Measurements from ENCODE around the gene OTUB2. TPM values are rescaled to one million over a fixed set of nuclear protein-coding genes. Genes with fewer than 3 reads are reported as not detected.

The OTUB2 gene
- total RNA-seq, 1 donor from 2014 or later: 6.8 TPM

DNA sequence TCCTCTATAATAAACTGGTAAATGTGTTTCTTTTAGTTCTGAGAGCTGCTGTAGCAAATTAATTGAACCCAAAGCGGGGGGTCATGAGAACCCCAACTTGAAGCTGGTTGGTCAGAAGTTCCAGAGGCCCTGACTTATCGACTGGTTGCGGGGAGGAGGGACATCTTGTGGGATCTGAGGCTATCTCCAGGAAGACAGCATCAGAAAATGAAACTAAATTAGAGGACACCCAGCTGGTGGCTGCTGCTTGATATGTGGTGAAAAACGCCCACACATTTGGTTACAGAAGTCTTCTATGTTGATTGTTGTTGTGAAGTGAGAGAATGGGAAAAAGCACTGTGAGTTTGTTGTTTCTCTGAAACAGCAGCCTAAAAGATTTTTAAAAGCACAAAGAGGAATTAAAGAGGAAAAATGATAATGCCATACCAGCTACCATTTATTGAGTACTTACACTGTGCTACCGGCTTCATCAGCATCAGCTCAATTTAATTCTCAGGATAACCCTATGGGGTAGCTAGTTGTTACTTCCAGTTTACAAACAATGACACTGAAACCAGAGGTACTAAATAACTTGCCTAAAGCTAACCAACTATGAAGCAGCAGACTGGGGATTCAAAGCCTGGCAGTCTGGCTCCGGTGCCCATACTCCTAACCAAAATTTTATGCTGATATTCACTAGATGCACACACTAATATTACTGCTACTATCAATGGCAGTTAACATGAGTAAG lies 30.6 kb downstream of the OTUB2 start:
- no peak for DNase-seq (ENCODE audit: low spot score)
- Histone ChIP-seq H3K27me3 (no peaks in the 10 kb centered on the region), H3F3A (ENCODE audit: low read depth) (no peaks in the 10 kb centered on the region), H3K9me3 (ENCODE audit: low read depth) (no peaks in the 10 kb centered on the region), H3K9ac (no peak overlapping the region), H3K4me3 (no peak overlapping the region), H4K20me1 (ENCODE audit: low read depth) (peaks cover 4% of the 10 kb centered on the region), H3K79me2 (ENCODE audit: low read depth) (no peaks in the 10 kb centered on the region), H3K36me3 (no peaks in the 10 kb centered on the region), H2AFZ (replicated peaks) (no peak overlapping the region), H3K4me2 (no peak overlapping the region), H3K4me1 (no peaks in the 10 kb centered on the region), H3K27ac (no peak overlapping the region)
- TF ChIP-seq EZH2 (IDR thresholded peaks at IDR 0.05) (no peak), EZH2phosphoT487 (IDR thresholded peaks at IDR 0.05) (no peak)
- TF ChIP-seq, protein P1, sequence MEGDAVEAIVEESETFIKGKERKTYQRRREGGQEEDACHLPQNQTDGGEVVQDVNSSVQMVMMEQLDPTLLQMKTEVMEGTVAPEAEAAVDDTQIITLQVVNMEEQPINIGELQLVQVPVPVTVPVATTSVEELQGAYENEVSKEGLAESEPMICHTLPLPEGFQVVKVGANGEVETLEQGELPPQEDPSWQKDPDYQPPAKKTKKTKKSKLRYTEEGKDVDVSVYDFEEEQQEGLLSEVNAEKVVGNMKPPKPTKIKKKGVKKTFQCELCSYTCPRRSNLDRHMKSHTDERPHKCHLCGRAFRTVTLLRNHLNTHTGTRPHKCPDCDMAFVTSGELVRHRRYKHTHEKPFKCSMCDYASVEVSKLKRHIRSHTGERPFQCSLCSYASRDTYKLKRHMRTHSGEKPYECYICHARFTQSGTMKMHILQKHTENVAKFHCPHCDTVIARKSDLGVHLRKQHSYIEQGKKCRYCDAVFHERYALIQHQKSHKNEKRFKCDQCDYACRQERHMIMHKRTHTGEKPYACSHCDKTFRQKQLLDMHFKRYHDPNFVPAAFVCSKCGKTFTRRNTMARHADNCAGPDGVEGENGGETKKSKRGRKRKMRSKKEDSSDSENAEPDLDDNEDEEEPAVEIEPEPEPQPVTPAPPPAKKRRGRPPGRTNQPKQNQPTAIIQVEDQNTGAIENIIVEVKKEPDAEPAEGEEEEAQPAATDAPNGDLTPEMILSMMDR (IDR thresholded peaks at IDR 0.05): no peak
- Mint-ChIP-seq H3K27me3 (ENCODE audit: insufficient read depth, low read depth) (no peaks in the 10 kb centered on the region), H3K9me3 (no peaks in the 10 kb centered on the region), H3K27ac (no peak overlapping the region), H3K4me1 (peaks cover 5% of the 10 kb centered on the region), H3K4me3 (no peak overlapping the region), H3K36me3 (peaks cover 58% of the 10 kb centered on the region)

DNA sequence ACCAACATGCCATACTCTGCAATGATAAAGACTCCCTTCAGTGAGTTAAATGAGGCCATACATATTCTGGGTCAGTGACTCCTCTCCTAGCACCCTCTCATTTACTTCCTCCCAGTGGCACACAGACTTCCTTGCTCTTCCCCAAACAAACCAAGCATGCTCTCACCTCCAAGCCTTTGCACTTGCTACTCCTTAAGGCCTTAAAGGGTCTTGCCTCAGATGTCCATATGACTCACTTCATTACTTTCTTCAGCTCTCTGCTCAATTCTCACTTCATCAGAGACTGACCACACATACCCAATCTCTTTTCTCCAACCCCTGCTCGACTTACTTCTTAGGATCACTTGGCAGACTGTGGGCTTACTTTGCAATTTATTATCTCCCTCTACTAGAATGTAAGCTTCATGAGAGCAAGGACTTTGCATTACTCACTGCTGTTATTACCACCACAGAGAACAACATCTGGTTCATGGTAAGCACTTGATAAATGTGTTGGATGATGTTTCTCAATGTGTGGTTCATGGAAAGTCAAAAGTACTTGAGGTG lies 32.1 kb downstream of the OTUB2 start:
- Histone ChIP-seq H4K20me1 (ENCODE audit: low read depth) (peaks cover 10% of the 10 kb centered on the region), H3K27me3 (no peaks in the 10 kb centered on the region), H3K9me3 (ENCODE audit: low read depth) (no peaks in the 10 kb centered on the region), H3K79me2 (ENCODE audit: low read depth) (peaks cover 7% of the 10 kb centered on the region), H2AFZ (replicated peaks) (no peak overlapping the region), H3K27ac (no peak overlapping the region), H3K36me3 (no peaks in the 10 kb centered on the region), H3K4me3 (no peak overlapping the region), H3K9ac (no peak overlapping the region), H3K4me2 (no peak overlapping the region), H3F3A (ENCODE audit: low read depth) (no peaks in the 10 kb centered on the region), H3K4me1 (no peaks in the 10 kb centered on the region)
- no peak overlapping the region for H3K4me3 Mint-ChIP-seq
- no peaks in the 10 kb centered on the region for H3K27me3 Mint-ChIP-seq (ENCODE audit: insufficient read depth, low read depth)
- no peak overlapping the region for H3K27ac Mint-ChIP-seq
- no peaks in the 10 kb centered on the region for H3K4me1 Mint-ChIP-seq
- peaks cover 53% of the 10 kb centered on the region for H3K36me3 Mint-ChIP-seq
- no peak for DNase-seq (ENCODE audit: low spot score)
- TF ChIP-seq, protein P1 (IDR thresholded peaks at IDR 0.05): no peak
- TF ChIP-seq EZH2 (IDR thresholded peaks at IDR 0.05): no peak
- no peak for TF ChIP-seq EZH2phosphoT487 (IDR thresholded peaks at IDR 0.05)
- no peaks in the 10 kb centered on the region for H3K9me3 Mint-ChIP-seq

DNA sequence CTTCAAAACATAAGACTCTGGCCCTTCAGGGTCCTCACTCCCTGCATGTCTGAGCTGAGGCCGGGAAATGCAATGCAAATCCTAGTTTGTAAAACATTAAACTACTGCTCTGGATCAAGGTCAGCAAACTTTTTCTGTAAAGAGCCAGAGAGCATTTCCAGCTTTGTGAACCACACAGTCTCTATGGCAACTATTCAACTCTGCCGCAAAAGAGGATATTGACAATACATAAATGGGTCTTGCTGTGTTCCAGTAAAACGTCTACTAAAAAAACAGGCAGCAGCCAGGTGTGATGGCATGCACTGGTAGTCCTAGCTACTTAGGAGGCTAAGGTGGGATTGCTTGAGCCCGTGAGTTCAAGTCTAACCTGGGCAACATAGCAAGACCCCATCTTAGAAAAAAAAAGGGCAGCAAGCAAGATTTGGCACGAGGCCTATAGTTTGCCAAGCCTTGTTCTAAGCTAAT lies 32.6 kb downstream of the OTUB2 start:
- Mint-ChIP-seq H3K9me3 (no peaks in the 10 kb centered on the region), H3K27ac (no peak overlapping the region), H3K4me1 (no peaks in the 10 kb centered on the region), H3K36me3 (peaks cover 53% of the 10 kb centered on the region), H3K27me3 (ENCODE audit: insufficient read depth, low read depth) (no peaks in the 10 kb centered on the region), H3K4me3 (no peak overlapping the region)
- Histone ChIP-seq H3K4me3 (no peak overlapping the region), H3K36me3 (no peaks in the 10 kb centered on the region), H2AFZ (replicated peaks) (no peak overlapping the region), H3K9me3 (ENCODE audit: low read depth) (no peaks in the 10 kb centered on the region), H4K20me1 (ENCODE audit: low read depth) (peaks cover 10% of the 10 kb centered on the region), H3K79me2 (ENCODE audit: low read depth) (peaks cover 12% of the 10 kb centered on the region), H3K27me3 (no peaks in the 10 kb centered on the region), H3K4me2 (no peak overlapping the region), H3K9ac (no peak overlapping the region), H3K27ac (no peak overlapping the region), H3K4me1 (no peaks in the 10 kb centered on the region), H3F3A (ENCODE audit: low read depth) (no peaks in the 10 kb centered on the region)
- no peak for TF ChIP-seq EZH2 (IDR thresholded peaks at IDR 0.05)
- TF ChIP-seq EZH2phosphoT487 (IDR thresholded peaks at IDR 0.05): no peak
- TF ChIP-seq, protein P1 (IDR thresholded peaks at IDR 0.05): no peak
- DNase-seq (ENCODE audit: low spot score): no peak
